ENCODE data around the gene C12orf76.
"Not testable (repeated sequence)": the region's sequence is repeated elsewhere in the genome, so short reads cannot be mapped to it uniquely, and the experiment has no call there.

Gene C12orf76

GRCh38 chr12:110079477-110080400, 31.4 kb upstream of the C12orf76 start:
- Histone ChIP-seq H3K9ac (ENCODE audit: low read depth in 1 of 2, low read length in 2 of 2) (no peak overlapping the region), H3K4me3 (ENCODE audit: low read length in 2 of 2) (peak overlapping the region; percentile 53 to 59), H3K36me3 (ENCODE audit: control insufficient read depth in 2 of 2, insufficient read depth in 2 of 2, low read length in 2 of 2) (no peaks in the 10 kb centered on the region), H3K27me3 (ENCODE audit: control insufficient read depth in 2 of 2, insufficient read depth in 2 of 2, low read length in 2 of 2) (no peaks in the 10 kb centered on the region), H3K4me1 (ENCODE audit: control insufficient read depth in 2 of 2, insufficient read depth in 2 of 2, low read length in 2 of 2) (peaks cover 0 to 6% of the 10 kb centered on the region in 2 donors), H3K9me3 (ENCODE audit: control insufficient read depth in 2 of 2, low read length in 2 of 2) (no peaks in the 10 kb centered on the region), H3K27ac (ENCODE audit: low read depth in 2 of 2, low read length in 2 of 2) (peak overlapping the region; percentile 61 to 80)

- no peak overlapping the region for H3K9ac ChIP-seq (ENCODE audit: low read depth in 1 of 2, low read length in 2 of 2)
- no peaks in the 10 kb centered on the region for H3K27me3 ChIP-seq (ENCODE audit: control insufficient read depth in 2 of 2, insufficient read depth in 2 of 2, low read length in 2 of 2)
- H3K9me3 ChIP-seq (ENCODE audit: control insufficient read depth in 2 of 2, low read length in 2 of 2): no peaks in the 10 kb centered on the region
- no peak overlapping the region for H3K27ac ChIP-seq (ENCODE audit: low read depth in 2 of 2, low read length in 2 of 2)
- H3K4me3 ChIP-seq (ENCODE audit: low read length in 2 of 2): no peak overlapping the region
- H3K4me1 ChIP-seq (ENCODE audit: control insufficient read depth in 2 of 2, insufficient read depth in 2 of 2, low read length in 2 of 2): peaks cover 5 to 9% of the 10 kb centered on the region in 2 donors
- no peaks in the 10 kb centered on the region for H3K36me3 ChIP-seq (ENCODE audit: control insufficient read depth in 2 of 2, insufficient read depth in 2 of 2, low read length in 2 of 2)
Observed at GRCh38 chr12:110077800-110078199, 29.5 kb upstream of the C12orf76 start.

- Histone ChIP-seq H3K27me3 (ENCODE audit: control insufficient read depth in 2 of 2, insufficient read depth in 2 of 2, low read length in 2 of 2) (no peaks in the 10 kb centered on the region), H3K27ac (ENCODE audit: low read depth in 2 of 2, low read length in 2 of 2) (no peak overlapping the region), H3K9me3 (ENCODE audit: control insufficient read depth in 2 of 2, low read length in 2 of 2) (no peaks in the 10 kb centered on the region), H3K9ac (ENCODE audit: low read depth in 1 of 2, low read length in 2 of 2) (no peak overlapping the region), H3K4me3 (ENCODE audit: low read length in 2 of 2) (no peak overlapping the region), H3K4me1 (ENCODE audit: control insufficient read depth in 2 of 2, insufficient read depth in 2 of 2, low read length in 2 of 2) (peaks cover 5 to 9% of the 10 kb centered on the region in 2 donors), H3K36me3 (ENCODE audit: control insufficient read depth in 2 of 2, insufficient read depth in 2 of 2, low read length in 2 of 2) (no peaks in the 10 kb centered on the region)
Observed at GRCh38 chr12:110075880-110076279, 27.6 kb upstream of the C12orf76 start.

- peak overlapping the region in 1 of 2 donors; percentile 11 for H3K27ac ChIP-seq (ENCODE audit: low read depth in 2 of 2, low read length in 2 of 2)
- no peak overlapping the region for H3K4me3 ChIP-seq (ENCODE audit: low read length in 2 of 2)
- no peak overlapping the region for H3K9ac ChIP-seq (ENCODE audit: low read depth in 1 of 2, low read length in 2 of 2)
- H3K36me3 ChIP-seq (ENCODE audit: control insufficient read depth in 2 of 2, insufficient read depth in 2 of 2, low read length in 2 of 2): no peaks in the 10 kb centered on the region
- no peaks in the 10 kb centered on the region for H3K27me3 ChIP-seq (ENCODE audit: control insufficient read depth in 2 of 2, insufficient read depth in 2 of 2, low read length in 2 of 2)
- no peaks in the 10 kb centered on the region for H3K9me3 ChIP-seq (ENCODE audit: control insufficient read depth in 2 of 2, low read length in 2 of 2)
- peaks cover 3 to 5% of the 10 kb centered on the region in 2 donors for H3K4me1 ChIP-seq (ENCODE audit: control insufficient read depth in 2 of 2, insufficient read depth in 2 of 2, low read length in 2 of 2)
Observed at GRCh38 chr12:110074089-110074488, 25.8 kb upstream of the C12orf76 start.

GRCh38 chr12:110073049-110073831, 24.9 kb upstream of the C12orf76 start:
- Histone ChIP-seq H3K4me3 (ENCODE audit: low read length in 2 of 2) (peak overlapping the region; percentile 53 to 61), H3K9ac (ENCODE audit: low read depth in 1 of 2, low read length in 2 of 2) (peak overlapping the region; percentile 3 to 27), H3K9me3 (ENCODE audit: control insufficient read depth in 2 of 2, low read length in 2 of 2) (no peaks in the 10 kb centered on the region), H3K4me1 (ENCODE audit: control insufficient read depth in 2 of 2, insufficient read depth in 2 of 2, low read length in 2 of 2) (peaks cover 3 to 5% of the 10 kb centered on the region in 2 donors), H3K27me3 (ENCODE audit: control insufficient read depth in 2 of 2, insufficient read depth in 2 of 2, low read length in 2 of 2) (no peaks in the 10 kb centered on the region), H3K27ac (ENCODE audit: low read depth in 2 of 2, low read length in 2 of 2) (no peak overlapping the region), H3K36me3 (ENCODE audit: control insufficient read depth in 2 of 2, insufficient read depth in 2 of 2, low read length in 2 of 2) (no peaks in the 10 kb centered on the region)

GRCh38 chr12:110072636-110073035, 24.3 kb upstream of the C12orf76 start:
- H3K27me3 ChIP-seq (ENCODE audit: control insufficient read depth in 2 of 2, insufficient read depth in 2 of 2, low read length in 2 of 2); H3K36me3 ChIP-seq (ENCODE audit: control insufficient read depth in 2 of 2, insufficient read depth in 2 of 2, low read length in 2 of 2); H3K4me1 ChIP-seq (ENCODE audit: control insufficient read depth in 2 of 2, insufficient read depth in 2 of 2, low read length in 2 of 2); H3K9me3 ChIP-seq (ENCODE audit: control insufficient read depth in 2 of 2, low read length in 2 of 2); H3K27ac ChIP-seq (ENCODE audit: low read depth in 2 of 2, low read length in 2 of 2): not testable (repeated sequence)
- peak overlapping the region; percentile 3 to 27 for H3K9ac ChIP-seq (ENCODE audit: low read depth in 1 of 2, low read length in 2 of 2)
- peak overlapping the region; percentile 53 to 61 for H3K4me3 ChIP-seq (ENCODE audit: low read length in 2 of 2)

GRCh38 chr12:110071967-110072366, 23.6 kb upstream of the C12orf76 start:
- Histone ChIP-seq H3K9ac (ENCODE audit: low read depth in 1 of 2, low read length in 2 of 2) (no peak overlapping the region), H3K27ac (ENCODE audit: low read depth in 2 of 2, low read length in 2 of 2) (no peak overlapping the region), H3K4me3 (ENCODE audit: low read length in 2 of 2) (no peak overlapping the region)

GRCh38 chr12:110071504-110071903, 23.2 kb upstream of the C12orf76 start:
- no peaks in the 10 kb centered on the region for H3K36me3 ChIP-seq (ENCODE audit: control insufficient read depth in 2 of 2, insufficient read depth in 2 of 2, low read length in 2 of 2)
- no peak overlapping the region for H3K4me3 ChIP-seq (ENCODE audit: low read length in 2 of 2)
- H3K4me1 ChIP-seq (ENCODE audit: control insufficient read depth in 2 of 2, insufficient read depth in 2 of 2, low read length in 2 of 2): peaks cover 3 to 5% of the 10 kb centered on the region in 2 donors
- H3K27ac ChIP-seq (ENCODE audit: low read depth in 2 of 2, low read length in 2 of 2): no peak overlapping the region
- H3K9ac ChIP-seq (ENCODE audit: low read depth in 1 of 2, low read length in 2 of 2): no peak overlapping the region
- no peaks in the 10 kb centered on the region for H3K9me3 ChIP-seq (ENCODE audit: control insufficient read depth in 2 of 2, low read length in 2 of 2)
- no peaks in the 10 kb centered on the region for H3K27me3 ChIP-seq (ENCODE audit: control insufficient read depth in 2 of 2, insufficient read depth in 2 of 2, low read length in 2 of 2)

More at GRCh38 chr12:110071967-110072366, 23.6 kb upstream of the C12orf76 start:
- H3K4me1 ChIP-seq (ENCODE audit: control insufficient read depth in 2 of 2, insufficient read depth in 2 of 2, low read length in 2 of 2): peaks cover 3 to 5% of the 10 kb centered on the region in 2 donors
- no peaks in the 10 kb centered on the region for H3K9me3 ChIP-seq (ENCODE audit: control insufficient read depth in 2 of 2, low read length in 2 of 2)
- no peaks in the 10 kb centered on the region for H3K27me3 ChIP-seq (ENCODE audit: control insufficient read depth in 2 of 2, insufficient read depth in 2 of 2, low read length in 2 of 2)
- no peaks in the 10 kb centered on the region for H3K36me3 ChIP-seq (ENCODE audit: control insufficient read depth in 2 of 2, insufficient read depth in 2 of 2, low read length in 2 of 2)

- no peak overlapping the region for H3K4me3 ChIP-seq (ENCODE audit: low read length in 2 of 2)
- no peak overlapping the region for H3K27ac ChIP-seq (ENCODE audit: low read depth in 2 of 2, low read length in 2 of 2)
- H3K9me3 ChIP-seq (ENCODE audit: control insufficient read depth in 2 of 2, low read length in 2 of 2): no peaks in the 10 kb centered on the region
Observed at GRCh38 chr12:110068654-110069053, 20.3 kb upstream of the C12orf76 start.

GRCh38 chr12:110068115-110068514, 19.8 kb upstream of the C12orf76 start:
- H3K9ac ChIP-seq (ENCODE audit: low read depth in 1 of 2, low read length in 2 of 2); H3K36me3 ChIP-seq (ENCODE audit: control insufficient read depth in 2 of 2, insufficient read depth in 2 of 2, low read length in 2 of 2); H3K4me1 ChIP-seq (ENCODE audit: control insufficient read depth in 2 of 2, insufficient read depth in 2 of 2, low read length in 2 of 2); H3K27me3 ChIP-seq (ENCODE audit: control insufficient read depth in 2 of 2, insufficient read depth in 2 of 2, low read length in 2 of 2); H3K27ac ChIP-seq (ENCODE audit: low read depth in 2 of 2, low read length in 2 of 2); H3K9me3 ChIP-seq (ENCODE audit: control insufficient read depth in 2 of 2, low read length in 2 of 2); H3K4me3 ChIP-seq (ENCODE audit: low read length in 2 of 2): not testable (repeated sequence)

More at GRCh38 chr12:110068654-110069053, 20.3 kb upstream of the C12orf76 start:
- no peaks in the 10 kb centered on the region for H3K36me3 ChIP-seq (ENCODE audit: control insufficient read depth in 2 of 2, insufficient read depth in 2 of 2, low read length in 2 of 2)
- H3K27me3 ChIP-seq (ENCODE audit: control insufficient read depth in 2 of 2, insufficient read depth in 2 of 2, low read length in 2 of 2): no peaks in the 10 kb centered on the region
- peaks cover 3 to 5% of the 10 kb centered on the region in 2 donors for H3K4me1 ChIP-seq (ENCODE audit: control insufficient read depth in 2 of 2, insufficient read depth in 2 of 2, low read length in 2 of 2)
- H3K9ac ChIP-seq (ENCODE audit: low read depth in 1 of 2, low read length in 2 of 2): no peak overlapping the region
